ENCODE results near the gene CACNA1S.
A peak's percentile ranks its signal among the peaks of the same experiment; 100 is the strongest.

Gene CACNA1S

GRCh38 chr1:201112173-201112731 lies at the start of gene CACNA1S:
Gene CACNA1S, minus strand, starts transcription at chr1:201112426. Its CDS starts 87 bp downstream, at chr1:201112339.
- Mint-ChIP-seq H3K9me3 (no peaks in the 10 kb centered on the region), H3K27me3 (peaks cover 54% of the 10 kb centered on the region), H3K36me3 (no peaks in the 10 kb centered on the region), H3K27ac (no peak within 1 kb of the TSS), H3K4me1 (peaks cover 11% of the 10 kb centered on the region), H3K4me3 (no peak within 1 kb of the TSS)
- no peak for ATAC-seq

- ATAC-seq: no peak
- Mint-ChIP-seq H3K27me3 (peaks cover 35% of the 10 kb centered on the region), H3K4me1 (peaks cover 13% of the 10 kb centered on the region), H3K9me3 (no peaks in the 10 kb centered on the region), H3K27ac (no peak overlapping the region), H3K4me3 (no peak overlapping the region), H3K36me3 (no peaks in the 10 kb centered on the region)
Measured at GRCh38 chr1:201157949-201158348, 45.7 kb upstream of the CACNA1S start.

DNA sequence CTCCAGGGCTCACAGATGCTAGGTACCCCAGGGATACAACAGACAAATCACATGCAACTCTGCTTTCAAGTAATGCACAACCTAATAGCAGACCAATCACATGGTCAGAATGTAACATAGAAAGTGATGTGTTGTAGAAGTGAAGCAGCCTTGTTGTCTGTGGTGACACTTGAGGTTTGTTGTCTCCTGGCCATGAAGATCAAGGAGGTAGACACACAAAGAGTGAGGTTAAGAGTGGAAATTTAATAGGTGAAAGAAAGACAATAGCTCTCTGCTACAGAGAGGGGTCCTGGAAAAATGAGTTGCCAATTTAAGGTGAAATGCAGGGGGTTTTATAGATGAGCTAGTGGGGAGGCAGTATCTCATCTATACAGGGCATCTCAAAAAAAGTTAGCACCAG lies 44.6 kb upstream of the CACNA1S start:
- peaks cover under 1% of the 10 kb centered on the region for H3K36me3 Mint-ChIP-seq
- no peak overlapping the region for H3K27ac Mint-ChIP-seq
- peaks cover 13% of the 10 kb centered on the region for H3K4me1 Mint-ChIP-seq
- no peaks in the 10 kb centered on the region for H3K9me3 Mint-ChIP-seq
- H3K4me3 Mint-ChIP-seq: no peak overlapping the region
- H3K27me3 Mint-ChIP-seq: peaks cover 35% of the 10 kb centered on the region
- no peak for ATAC-seq

GRCh38 chr1:201156346-201156745 lies 44.1 kb upstream of the CACNA1S start:
- Mint-ChIP-seq H3K9me3 (no peaks in the 10 kb centered on the region), H3K27ac (no peak overlapping the region), H3K4me3 (no peak overlapping the region), H3K4me1 (peaks cover 13% of the 10 kb centered on the region), H3K27me3 (peaks cover 35% of the 10 kb centered on the region), H3K36me3 (peaks cover 5% of the 10 kb centered on the region)
- ATAC-seq: no peak

GRCh38 chr1:201155354-201155753 lies 43.1 kb upstream of the CACNA1S start:
- H3K9me3 Mint-ChIP-seq: no peaks in the 10 kb centered on the region
- no peak overlapping the region for H3K4me3 Mint-ChIP-seq
- H3K27me3 Mint-ChIP-seq: peaks cover 35% of the 10 kb centered on the region
- no peak overlapping the region for H3K27ac Mint-ChIP-seq
- H3K4me1 Mint-ChIP-seq: peaks cover 13% of the 10 kb centered on the region
- no peak for ATAC-seq
- peaks cover 13% of the 10 kb centered on the region for H3K36me3 Mint-ChIP-seq

DNA sequence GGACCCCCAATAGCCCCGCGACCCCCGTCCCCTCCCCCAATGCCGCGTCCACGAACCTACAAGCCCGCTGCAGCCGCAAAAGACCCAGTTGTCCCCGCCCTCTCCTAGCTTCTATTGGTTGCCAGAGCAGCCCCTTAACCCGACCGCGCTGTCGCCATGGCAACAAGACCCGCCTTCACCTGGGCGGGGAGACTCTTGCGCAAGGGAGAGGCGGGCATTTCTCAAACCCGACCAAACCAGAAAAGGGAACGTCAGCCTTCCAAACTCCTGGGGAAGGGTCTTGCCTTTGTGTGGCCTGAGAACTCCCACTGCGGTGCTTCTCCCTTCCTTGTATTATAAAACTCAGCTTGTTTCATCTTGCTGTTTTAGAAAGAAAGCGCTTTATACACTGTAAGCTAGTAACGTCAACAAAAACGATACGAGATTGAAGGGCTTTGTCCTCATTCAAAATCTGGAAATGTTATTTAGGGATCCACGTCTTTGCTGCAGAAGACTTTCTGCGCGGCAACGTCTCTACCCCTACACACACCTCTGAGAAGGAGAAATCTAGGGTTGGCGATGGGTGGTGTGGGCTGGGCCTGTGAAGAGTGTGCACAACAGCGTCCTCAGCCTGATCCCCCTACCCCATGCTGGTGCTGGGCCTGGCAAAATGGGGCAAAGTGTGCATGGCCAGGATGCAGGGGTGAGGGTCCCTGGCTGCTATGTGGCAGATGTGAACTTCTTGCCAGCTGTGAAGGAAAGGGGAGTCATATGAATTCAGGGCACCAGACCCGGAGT lies 42.4 kb upstream of the CACNA1S start, which contains the start of gene TMEM9:
Gene TMEM9 (minus strand): TSS at position 86 of the 777 bp plus-strand sequence. CDS start 551 bp downstream, outside the sequence.
- peak; percentile 98 for ATAC-seq
- H3K4me3 Mint-ChIP-seq: peak within 1 kb of the TSS; percentile 81
- no peaks in the 10 kb centered on the region for H3K9me3 Mint-ChIP-seq
- peaks cover 13% of the 10 kb centered on the region for H3K4me1 Mint-ChIP-seq
- peaks cover 13% of the 10 kb centered on the region for H3K36me3 Mint-ChIP-seq
- H3K27ac Mint-ChIP-seq: peak within 1 kb of the TSS; percentile 80
- H3K27me3 Mint-ChIP-seq: peaks cover 35% of the 10 kb centered on the region

GRCh38 chr1:201153474-201154388 lies 41.5 kb upstream of the CACNA1S start:
- no peaks in the 10 kb centered on the region for H3K9me3 Mint-ChIP-seq
- peak overlapping the region; percentile 80 for H3K27ac Mint-ChIP-seq
- peaks cover 29% of the 10 kb centered on the region for H3K27me3 Mint-ChIP-seq
- peaks cover 13% of the 10 kb centered on the region for H3K36me3 Mint-ChIP-seq
- peak overlapping the region; percentile 81 for H3K4me3 Mint-ChIP-seq
- ATAC-seq: peak; percentile 89
- H3K4me1 Mint-ChIP-seq: peaks cover 13% of the 10 kb centered on the region

GRCh38 chr1:201149400-201149799 lies 37.2 kb upstream of the CACNA1S start:
- no peaks in the 10 kb centered on the region for H3K9me3 Mint-ChIP-seq

GRCh38 chr1:201147396-201148015 lies 35.3 kb upstream of the CACNA1S start:
- peaks cover 62% of the 10 kb centered on the region for H3K36me3 Mint-ChIP-seq
- ATAC-seq: no peak
- H3K9me3 Mint-ChIP-seq: no peaks in the 10 kb centered on the region
- no peaks in the 10 kb centered on the region for H3K4me1 Mint-ChIP-seq
- no peak overlapping the region for H3K4me3 Mint-ChIP-seq
- H3K27ac Mint-ChIP-seq: no peak overlapping the region
- H3K27me3 Mint-ChIP-seq: no peaks in the 10 kb centered on the region

More at GRCh38 chr1:201149400-201149799, 37.2 kb upstream of the CACNA1S start:
- no peak overlapping the region for H3K27ac Mint-ChIP-seq
- no peaks in the 10 kb centered on the region for H3K27me3 Mint-ChIP-seq
- peaks cover 7% of the 10 kb centered on the region for H3K4me1 Mint-ChIP-seq
- peaks cover 44% of the 10 kb centered on the region for H3K36me3 Mint-ChIP-seq
- H3K4me3 Mint-ChIP-seq: no peak overlapping the region
- ATAC-seq: no peak

DNA sequence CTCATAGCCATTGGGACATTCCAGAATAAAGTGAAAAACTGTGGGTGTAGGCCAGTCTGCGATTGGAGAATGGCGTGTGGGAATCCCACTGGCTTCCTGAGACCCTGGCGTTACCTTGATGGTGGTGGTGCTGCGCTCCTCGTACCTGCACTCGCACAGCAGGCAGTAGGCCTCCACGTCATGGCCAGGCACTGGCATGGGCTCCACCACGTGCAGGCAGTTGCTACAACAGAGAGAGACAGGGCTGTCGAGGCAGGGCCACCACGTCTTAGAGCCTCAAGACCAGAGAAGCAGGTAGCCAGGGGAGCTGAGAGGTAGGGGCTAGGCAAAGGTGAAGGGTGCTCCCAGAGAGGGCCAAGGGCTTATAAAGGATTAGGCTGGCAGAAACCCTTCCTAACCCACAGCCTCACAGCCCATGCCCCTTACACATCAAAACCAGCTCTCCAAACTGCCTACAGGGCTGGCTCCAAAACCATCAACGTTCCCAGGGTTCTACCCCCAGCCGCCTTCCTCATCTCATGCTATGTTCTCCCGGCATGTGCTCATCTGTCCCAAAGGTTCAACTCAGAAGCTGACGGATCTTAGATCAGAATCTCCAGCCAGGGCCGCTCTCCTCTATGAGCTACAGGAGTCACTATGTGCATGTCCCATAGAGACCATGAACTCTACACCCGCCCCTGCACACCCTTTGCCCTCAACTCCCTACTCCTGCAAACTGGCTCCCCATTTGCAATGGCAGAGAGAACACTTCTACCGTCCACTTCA lies 34.6 kb upstream of the CACNA1S start:
- no peaks in the 10 kb centered on the region for H3K27me3 Mint-ChIP-seq
- H3K4me3 Mint-ChIP-seq: no peak overlapping the region
- ATAC-seq: no peak
- no peaks in the 10 kb centered on the region for H3K9me3 Mint-ChIP-seq
- peaks cover 69% of the 10 kb centered on the region for H3K36me3 Mint-ChIP-seq
- no peaks in the 10 kb centered on the region for H3K4me1 Mint-ChIP-seq
- no peak overlapping the region for H3K27ac Mint-ChIP-seq

DNA sequence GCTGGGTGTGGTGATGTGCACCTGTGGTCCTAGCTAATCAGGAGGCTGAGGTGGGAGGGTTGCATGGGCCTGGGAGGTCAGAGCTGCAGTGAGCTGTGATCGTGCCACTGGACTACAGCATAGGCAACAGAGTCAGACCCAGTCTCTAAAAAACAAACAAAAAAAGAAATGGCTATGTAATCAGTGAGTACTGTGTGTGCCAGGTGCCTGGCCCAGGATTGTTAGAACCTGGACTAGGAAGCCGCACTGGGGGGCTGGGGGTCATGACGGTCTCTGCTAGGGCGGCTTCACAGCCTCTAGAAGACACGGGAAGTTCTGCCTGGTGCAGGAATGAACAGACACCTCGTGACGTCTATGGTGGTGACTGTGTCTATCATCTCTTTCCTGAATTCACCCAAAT lies 33.6 kb upstream of the CACNA1S start:
- no peaks in the 10 kb centered on the region for H3K4me1 Mint-ChIP-seq

DNA sequence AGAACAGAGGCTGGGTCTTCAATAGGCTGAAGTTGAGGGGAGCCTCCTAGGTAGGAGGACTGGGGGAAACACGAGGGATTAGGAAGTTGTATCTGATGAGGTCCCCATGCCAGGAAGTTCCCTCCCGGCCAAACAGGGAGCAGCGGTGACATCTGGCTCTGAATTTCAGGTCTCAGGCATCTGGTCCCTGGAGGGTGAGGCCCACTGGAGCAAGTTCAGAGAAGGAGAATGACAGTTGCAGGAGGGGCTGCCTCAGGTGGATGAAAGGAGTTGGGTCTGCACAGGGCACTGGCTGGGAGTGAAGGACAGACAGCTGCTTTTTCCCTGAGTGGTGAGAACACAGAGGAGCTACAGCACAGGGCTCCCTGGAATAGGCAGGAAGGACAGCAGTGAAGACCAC lies 32.9 kb upstream of the CACNA1S start:
- Mint-ChIP-seq H3K36me3 (peaks cover 62% of the 10 kb centered on the region), H3K27ac (no peak overlapping the region), H3K4me3 (no peak overlapping the region), H3K27me3 (no peaks in the 10 kb centered on the region), H3K9me3 (no peaks in the 10 kb centered on the region), H3K4me1 (no peaks in the 10 kb centered on the region)
- no peak for ATAC-seq

More for the DNA sequence above, 33.6 kb upstream of the CACNA1S start:
- ATAC-seq: no peak
- Mint-ChIP-seq H3K36me3 (peaks cover 63% of the 10 kb centered on the region), H3K9me3 (no peaks in the 10 kb centered on the region), H3K4me3 (no peak overlapping the region), H3K27me3 (no peaks in the 10 kb centered on the region), H3K27ac (no peak overlapping the region)

- Mint-ChIP-seq H3K27me3 (no peaks in the 10 kb centered on the region), H3K4me3 (no peak overlapping the region), H3K4me1 (no peaks in the 10 kb centered on the region), H3K9me3 (no peaks in the 10 kb centered on the region), H3K36me3 (peaks cover 66% of the 10 kb centered on the region), H3K27ac (no peak overlapping the region)
- ATAC-seq: no peak
Measured at GRCh38 chr1:201144701-201145100, 32.5 kb upstream of the CACNA1S start.

Data from stimulated activated memory B cell treated with anti-CD40 and anti-IgM and Interleukin-4, amounts not matched to agents 10 μg/mL and 1 μg/mL and 100 μg/mL, for 72 hours (primary cell).